Fibroblast of villous mesenchyme (primary cell): ENCODE data around the gene SIK3. TPM values are rescaled to one million over a fixed set of nuclear protein-coding genes. Genes with fewer than 3 reads are reported as not detected.

Source experiments
- DNase-seq: peaks from one replicate; pipeline ENCODE4 v3.0.0-alpha.2; 2010; ENCODE audit warnings: low read depth
- H3K4me3 ChIP-seq: 2 replicates; pipeline ENCODE4 v1.5.1; 2011; ENCODE audit warnings: low read depth, mild to moderate bottlenecking, low read length
- CTCF ChIP-seq: IDR thresholded peaks from 2 replicates; pipeline ENCODE4 v1.5.1; 2012; ENCODE audit warnings: low read depth, mild to moderate bottlenecking, low read length; ENCODE audit not compliant: insufficient read depth
- total RNA-seq: library from RNA; depleted of rRNA; stranded (reverse); fragments of >200 nt; gene quantifications from 2 replicates; pipeline ENCODE4 v1.2.3, GENCODE V29; 2012

Gene SIK3
- total RNA-seq, 1 donor: 14.2 TPM

- no peak for TF ChIP-seq CTCF
- H3K4me3 ChIP-seq: no peak overlapping the region
- DNase-seq: no peak
Observed at GRCh38 chr11:116825854-116826750, 272.1 kb downstream of the SIK3 start.

- DNase-seq: no peak
- TF ChIP-seq CTCF: no peak
- H3K4me3 ChIP-seq: no peak overlapping the region
Observed at GRCh38 chr11:116825434-116825833, 272.8 kb downstream of the SIK3 start.

- no peak for DNase-seq
- no peak for TF ChIP-seq CTCF
- H3K4me3 ChIP-seq: no peak within 1 kb of the TSS
Observed at GRCh38 chr11:116823031-116823843, 275.0 kb downstream of the SIK3 start, which contains the start of gene APOA4. Gene APOA4 (minus strand): TSS chr11:116823304. CDS start chr11:116823191, 113 bp downstream.

GRCh38 chr11:116822575-116822974 lies 275.7 kb downstream of the SIK3 start:
- no peak for DNase-seq
- TF ChIP-seq CTCF: no peak
- no peak overlapping the region for H3K4me3 ChIP-seq

GRCh38 chr11:116821050-116821918 lies 276.9 kb downstream of the SIK3 start:
- H3K4me3 ChIP-seq: no peak overlapping the region
- DNase-seq: no peak
- no peak for TF ChIP-seq CTCF

GRCh38 chr11:116819049-116819448 lies 279.2 kb downstream of the SIK3 start:
- no peak for TF ChIP-seq CTCF
- DNase-seq: no peak
- no peak overlapping the region for H3K4me3 ChIP-seq
